Activated CD8-positive, alpha-beta memory T cell treated with anti-CD3 and anti-CD28 coated beads for 36 hours (primary cell): ENCODE measurements around the gene MAN1C1. TPM values are rescaled to one million over a fixed set of nuclear protein-coding genes. Genes with fewer than 3 reads are reported as not detected.

ENCODE experiments used
- CTCF ChIA-PET: fragments of 350-600 bp; sonication (Branson Sonifier 250); formaldehyde crosslinking; loops from one replicate; lab custom pipeline; 2021; ENCODE audit warnings: antibody characterized with exemption; lab: Charles Lee
- POLR2A ChIA-PET: fragments of 350-600 bp; sonication (Branson Sonifier 250); formaldehyde crosslinking; loops from one replicate; lab custom pipeline; 2021; ENCODE audit warnings: antibody characterized with exemption; lab: Charles Lee
- total RNA-seq, 2 experiments: library from RNA; stranded (reverse); gene quantifications; one replicate each; pipeline ENCODE4 v1.2.3, GENCODE V29; 2021

MAN1C1 gene
- total RNA-seq, 2 experiments from 2014 or later, result 2.1 TPM

- ChIA-PET POLR2A (no interaction called here), CTCF (no interaction called here)
Measured at GRCh38 chr1:25735956-25736529, 119.5 kb downstream of the MAN1C1 start.

DNA sequence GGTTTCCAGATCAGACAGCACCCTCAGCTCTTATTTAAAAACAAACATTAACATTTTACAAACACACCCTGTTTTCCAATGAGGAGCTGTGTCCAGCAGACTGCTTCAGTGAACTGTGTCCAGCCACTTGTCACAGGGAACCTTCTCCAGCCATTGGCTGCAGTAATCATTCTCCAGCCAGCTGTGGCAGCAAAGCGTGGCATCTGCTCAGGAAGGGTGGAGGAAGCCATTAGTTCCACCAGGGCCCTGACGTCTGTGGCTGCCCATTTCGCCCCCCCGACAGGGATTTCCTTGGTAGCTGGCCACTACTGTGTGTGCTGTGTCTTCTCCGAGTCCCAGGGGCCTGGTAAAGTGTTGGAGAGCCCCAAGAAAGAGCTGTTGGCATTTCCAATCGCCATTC lies 120.5 kb downstream of the MAN1C1 start:
- ChIA-PET CTCF (no interaction called here), POLR2A (no interaction called here)

DNA sequence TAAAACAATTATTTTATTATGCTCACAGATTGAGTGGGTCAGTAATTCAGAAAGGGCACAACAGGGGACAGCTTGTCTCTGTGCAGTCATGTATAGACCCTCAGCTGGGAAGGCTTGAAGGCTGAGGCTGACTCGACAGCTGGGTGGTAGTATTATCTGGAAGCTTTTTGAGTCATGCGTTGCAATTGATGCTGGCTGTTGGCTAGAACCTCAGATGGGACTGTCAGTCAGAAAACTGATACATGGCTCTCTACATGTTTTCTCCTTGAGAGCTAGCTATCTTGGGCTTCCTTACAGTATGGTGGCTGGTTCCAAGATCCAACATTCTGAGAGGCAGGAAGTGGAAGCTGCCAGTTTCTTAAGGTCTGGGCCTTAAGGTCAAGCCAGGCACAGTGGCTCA lies 121.9 kb downstream of the MAN1C1 start:
- ChIA-PET POLR2A (no interaction called here), CTCF (no interaction called here)

DNA sequence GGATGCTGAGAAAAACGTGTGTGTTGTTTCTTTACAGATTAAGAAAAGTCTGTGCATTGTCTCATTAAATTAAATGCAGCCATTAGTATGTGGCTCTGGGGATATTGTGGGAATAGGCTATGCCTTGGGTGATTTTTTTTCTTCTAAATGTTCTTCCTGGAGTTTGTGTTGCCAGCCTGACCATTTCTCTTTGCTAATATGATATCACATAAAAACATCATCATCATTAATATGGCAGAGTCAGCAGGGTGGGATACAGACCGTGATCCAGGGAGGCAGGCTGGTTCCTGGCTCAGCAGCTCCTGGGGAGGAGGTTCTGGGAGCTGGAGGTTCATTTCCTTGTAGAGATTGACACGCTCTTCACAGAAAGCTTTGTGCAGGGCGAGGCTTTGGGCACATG lies 122.8 kb downstream of the MAN1C1 start:
- ChIA-PET CTCF (no interaction called here), POLR2A (no interaction called here)

DNA sequence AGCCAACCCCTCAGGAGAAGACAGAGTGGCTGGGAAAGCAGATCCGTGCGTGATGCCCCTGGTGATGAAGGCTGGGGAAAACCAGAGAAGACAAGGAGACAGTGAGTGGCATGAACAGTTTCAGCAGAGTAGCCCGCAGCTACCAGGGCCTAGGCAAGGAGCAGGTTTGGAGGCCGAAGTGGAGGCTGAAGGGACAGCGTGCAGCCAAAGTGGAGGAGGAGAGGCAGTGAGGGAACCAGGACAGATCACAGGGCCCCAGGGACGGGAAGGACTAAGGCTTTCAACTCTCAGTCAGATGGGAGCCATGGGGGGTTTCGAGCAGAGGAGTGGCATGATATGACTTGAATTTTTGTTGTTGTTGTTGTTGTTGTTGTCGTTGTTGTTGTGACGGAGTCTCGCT lies 123.5 kb downstream of the MAN1C1 start:
- ChIA-PET CTCF (no interaction called here), POLR2A (no interaction called here)

- ChIA-PET POLR2A (no interaction called here), CTCF (no interaction called here)
Measured at GRCh38 chr1:25742316-25742715, 125.7 kb downstream of the MAN1C1 start.

- ChIA-PET POLR2A (no interaction called here), CTCF (no interaction called here)
Measured at GRCh38 chr1:25743164-25744139, 126.9 kb downstream of the MAN1C1 start.

- POLR2A ChIA-PET, result no interaction called here
- CTCF ChIA-PET, result no interaction called here
Measured at GRCh38 chr1:25744140-25744581, 127.6 kb downstream of the MAN1C1 start.

DNA sequence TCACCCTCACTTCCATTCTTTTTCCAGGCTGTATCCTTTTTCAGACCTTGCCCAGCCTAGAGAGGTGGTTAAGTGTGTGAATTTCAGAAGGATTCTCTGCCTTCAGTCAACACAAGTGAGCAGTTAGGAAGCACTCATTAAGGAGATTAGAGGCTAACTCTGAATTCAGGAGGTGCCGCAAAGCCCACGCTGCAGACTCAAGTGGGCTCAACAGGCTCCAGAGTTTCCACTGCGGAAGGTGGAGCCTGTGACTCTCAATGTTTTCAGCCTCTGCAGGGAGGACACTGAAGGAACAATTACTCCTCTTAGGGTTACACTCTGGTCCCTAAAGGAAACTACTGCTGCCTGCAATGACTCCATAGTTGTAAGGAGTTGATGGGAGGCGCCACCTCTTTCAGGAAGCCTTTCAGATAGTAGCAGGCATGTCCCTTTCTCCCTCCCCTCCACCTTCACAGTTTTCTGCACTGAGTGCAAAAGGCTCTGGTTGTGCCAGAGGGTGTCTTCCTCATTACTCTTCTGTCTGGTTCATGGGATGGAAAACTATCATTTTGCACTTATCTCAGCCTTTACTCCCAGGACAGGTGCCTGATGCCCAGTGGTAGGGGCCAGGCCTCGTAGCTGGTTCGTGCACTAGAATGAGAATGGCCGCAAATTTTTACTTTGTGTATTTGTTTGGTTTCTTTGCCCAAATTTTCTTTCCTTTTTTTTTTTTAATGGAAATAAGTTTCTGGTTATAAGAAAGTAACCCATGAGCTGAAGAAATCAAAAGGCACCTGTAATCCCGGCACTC lies 128.2 kb downstream of the MAN1C1 start:
- ChIA-PET CTCF (no interaction called here), POLR2A (no interaction called here)

- ChIA-PET POLR2A (no interaction called here), CTCF (interaction anchor here (0.7 kb wide), 1 partner anchor 265 kb away, joined by 3 read pairs; no protein-coding TSS in a partner anchor)
Measured at GRCh38 chr1:25746299-25747045, 129.9 kb downstream of the MAN1C1 start.

DNA sequence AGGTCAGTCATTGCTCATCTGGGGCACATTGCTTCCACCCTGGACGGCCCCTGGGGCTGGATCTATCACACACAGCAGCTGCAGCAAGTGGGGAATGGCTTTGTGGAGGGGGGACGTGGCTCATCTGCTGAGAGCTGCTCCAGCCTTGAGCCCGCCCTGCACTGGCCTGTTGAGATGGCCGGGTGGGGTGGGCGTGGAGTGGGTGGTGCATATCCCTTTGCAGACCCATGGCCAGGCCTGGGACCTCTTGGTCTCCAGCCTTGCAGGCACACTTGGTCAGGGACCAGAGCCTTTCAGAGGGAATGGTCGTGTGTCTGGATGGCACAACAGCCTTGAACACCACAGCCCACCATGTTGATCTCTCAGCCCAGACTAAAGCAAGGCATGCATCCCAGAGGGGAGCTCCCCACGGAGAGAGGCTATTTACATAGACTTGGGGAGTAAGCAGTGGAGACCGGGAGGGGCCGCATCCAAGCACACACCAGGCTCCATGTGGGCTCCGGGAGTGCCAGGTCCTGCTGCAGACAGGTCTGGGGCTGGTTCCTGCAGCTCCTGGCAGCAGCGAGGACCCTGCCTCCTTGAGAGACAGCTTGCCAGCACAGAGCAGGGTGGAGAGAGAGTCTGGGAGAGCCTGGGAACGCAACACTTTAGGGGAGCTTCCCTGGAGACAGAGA lies 130.6 kb downstream of the MAN1C1 start:
- ChIA-PET POLR2A (no interaction called here), CTCF (no interaction called here)

- POLR2A ChIA-PET, result no interaction called here
- CTCF ChIA-PET, result no interaction called here
Measured at GRCh38 chr1:25748531-25749205, 132.1 kb downstream of the MAN1C1 start.

- ChIA-PET CTCF (no interaction called here), POLR2A (no interaction called here)
Measured at GRCh38 chr1:25750923-25751605, 134.5 kb downstream of the MAN1C1 start.

GRCh38 chr1:25754470-25755181 lies 138.0 kb downstream of the MAN1C1 start:
- CTCF ChIA-PET, result no interaction called here
- POLR2A ChIA-PET, result no interaction called here

DNA sequence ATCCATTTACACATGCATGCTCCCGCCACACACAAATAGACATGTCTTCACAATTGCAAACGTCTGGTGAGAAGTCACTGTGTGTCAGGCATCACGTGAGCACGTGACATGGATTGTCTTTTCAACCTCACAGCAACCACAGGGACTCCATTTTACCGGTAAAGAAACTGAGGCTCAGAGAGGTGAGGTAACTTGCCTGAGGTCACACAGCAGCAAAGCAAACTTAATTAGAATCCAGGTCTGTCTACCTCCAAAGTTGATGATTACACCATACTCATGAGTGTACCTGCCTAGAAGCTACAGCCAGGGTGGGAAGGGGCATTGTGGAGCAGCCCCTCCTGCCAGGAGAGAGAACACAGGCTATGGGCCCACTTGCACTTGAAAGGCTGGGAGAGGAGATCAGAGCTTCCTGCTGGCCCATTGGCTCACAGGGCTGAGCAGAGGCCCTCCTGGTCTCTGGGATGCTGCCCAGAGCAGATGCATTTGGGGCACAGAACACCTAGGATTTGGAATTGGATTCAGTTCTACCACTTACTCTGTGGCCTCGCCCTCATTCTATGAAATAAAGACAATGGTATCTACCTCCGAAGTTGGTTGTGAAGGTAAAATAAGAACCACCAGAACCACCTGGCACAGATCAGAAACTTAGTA lies 139.0 kb downstream of the MAN1C1 start:
- ChIA-PET POLR2A (no interaction called here), CTCF (no interaction called here)

- CTCF ChIA-PET, result no interaction called here
- POLR2A ChIA-PET, result no interaction called here
Measured at GRCh38 chr1:25756215-25756614, 139.6 kb downstream of the MAN1C1 start.
